Lower leg skin (tissue), 3 donors: ENCODE measurements around the gene MYT1.

Source experiments
- CTCF ChIP-seq, 3 donors: fragments of 450-650 bp; IDR thresholded peaks; one replicate each; pipeline ENCODE4 v1.5.1; 2016; ENCODE audit warnings: antibody characterized with exemption in 3 of 3, mild to moderate bottlenecking in 3 of 3, moderate library complexity in 2 of 3
- POLR2A ChIP-seq, 2 donors: fragments of 450-650 bp; IDR thresholded peaks; one replicate each; pipeline ENCODE4 v1.6.1; 2016 to 2017; ENCODE audit warnings: antibody characterized with exemption in 2 of 2, mild to moderate bottlenecking in 1 of 2, moderate library complexity in 1 of 2

GRCh38 chr20:64157878-64158277 lies 6.4 kb upstream of the MYT1 start:
- TF ChIP-seq POLR2A (IDR thresholded peaks at IDR 0.05) (no peak), CTCF (IDR thresholded peaks at IDR 0.05) (no peak)
